K562 (cell line): ENCODE results near the gene KRT77. TPM values are rescaled to one million over a fixed set of nuclear protein-coding genes. Genes with fewer than 3 reads are reported as not detected.

ENCODE experiments used
- ATAC-seq: fragments of 200-7000 bp; cut with Tn5 transposase; 3 replicates; pipeline ENCODE4 v1.9.1; 2020; ENCODE audit warnings: moderate library complexity
- BruUV-seq: library from RNA; stranded (reverse); fragments of 400-500 nt; replicated peaks from 2 replicates; lab custom pipeline; 2021; lab: Mats Ljungman, UMichigan
- CTCF ChIA-PET: fragments of 300-600 bp; formaldehyde crosslinking; extraction: SDS; loops from one replicate; lab custom pipeline; 2021; ENCODE audit warnings: low intra/inter-chr PET ratio; lab: Yijun Ruan, JAX
- POLR2A ChIA-PET: fragments of 300-600, 350-650 bp; sonication (Branson Sonifier 250); formaldehyde crosslinking; extraction: SDS; loops from one replicate; lab custom pipeline; 2021; ENCODE audit warnings: antibody characterized with exemption, inconsistent platforms; lab: Yijun Ruan, JAX
- DNase-seq, 4 experiments: peaks; one replicate each; pipeline versions ENCODE4 v3.0.0 to v3.0.0-alpha.2; 2011 to 2018; ENCODE audit warnings: low spot score in 3 of 4, mixed read lengths in 3 of 4; ENCODE audit errors: extremely low read depth in 1 of 4
- FAIRE-seq: peaks from 2 replicates; lab custom pipeline; 2011; peaks lifted over from hg19 to GRCh38; lab: Jason Lieb, UNC
- H2AFZ ChIP-seq: 2 replicates; pipeline ENCODE4 v1.6.0; 2011; ENCODE audit warnings: low read depth, low read length, control low read depth, inconsistent platforms
- H3K27ac ChIP-seq: fragments of 200-600 bp; 3 replicates; pipeline ENCODE4 v1.8.0; 2011; ENCODE audit warnings: low read depth, mild to moderate bottlenecking, control low read depth, inconsistent platforms, low read length, moderate library complexity, mixed read lengths; ENCODE audit errors: extremely low read depth
- H3K27me3 ChIP-seq, 2 experiments: fragments of 300-600 bp in 1 of 2; 2 replicates in 1 of 2; 3 replicates in 1 of 2; pipeline versions ENCODE4 v1.6.0 to v1.8.0; 2011; ENCODE audit warnings: inconsistent platforms in 2 of 2, low read length in 2 of 2, mild to moderate bottlenecking in 1 of 2, mixed read lengths in 1 of 2, moderate library complexity in 1 of 2; ENCODE audit not compliant: control insufficient read depth in 2 of 2, insufficient read depth in 2 of 2
- H3K36me3 ChIP-seq: fragments of 300-600 bp; 3 replicates; pipeline ENCODE4 v1.8.0; 2011; ENCODE audit warnings: mild to moderate bottlenecking, low read length, inconsistent platforms; ENCODE audit not compliant: control insufficient read depth, insufficient read depth
- H3K4me1 ChIP-seq, 2 experiments: fragments of 200-600 bp in 1 of 2; replicated peaks in 1 of 2; 2 replicates in 1 of 2; 3 replicates in 1 of 2; pipeline versions ENCODE4 v1.5.1 to v1.8.0; 2011; ENCODE audit warnings: inconsistent platforms in 2 of 2, low read length in 2 of 2, mild to moderate bottlenecking in 1 of 2, mixed read lengths in 1 of 2, moderate library complexity in 1 of 2; ENCODE audit not compliant: control insufficient read depth in 2 of 2, insufficient read depth in 2 of 2
- H3K4me2 ChIP-seq: 2 replicates; pipeline ENCODE4 v1.6.1; 2011; ENCODE audit warnings: low read length, control low read depth, inconsistent platforms, mixed read lengths; ENCODE audit not compliant: insufficient read depth
- H3K4me3 ChIP-seq: fragments of 200-600 bp; sonication (generic), shearing (Covaris generic); 2 replicates; pipeline ENCODE4 v1.5.1; 2016; ENCODE audit warnings: control low read depth, inconsistent platforms
- H3K79me2 ChIP-seq: fragments of 200-600 bp; 3 replicates; pipeline ENCODE4 v1.8.0; 2011; ENCODE audit warnings: low read length, inconsistent platforms; ENCODE audit not compliant: control insufficient read depth, insufficient read depth
- H3K9ac ChIP-seq, 2 experiments: 2 replicates each; pipeline versions ENCODE4 v1.6.0 to v1.6.1; 2011; ENCODE audit warnings: low read depth in 2 of 2, low read length in 2 of 2, control low read depth in 1 of 2, inconsistent platforms in 1 of 2, mild to moderate bottlenecking in 1 of 2, mixed read lengths in 1 of 2; ENCODE audit not compliant: insufficient read depth in 1 of 2
- H3K9me1 ChIP-seq: one replicate; pipeline ENCODE4 v1.6.0; 2011; ENCODE audit warnings: inconsistent platforms, mild to moderate bottlenecking, low read length, moderate library complexity; ENCODE audit not compliant: control insufficient read depth, insufficient read depth
- H3K9me3 ChIP-seq: replicated peaks from 2 replicates; pipeline ENCODE4 v1.5.1; 2011; ENCODE audit warnings: low read depth, low read length, inconsistent platforms; ENCODE audit not compliant: control insufficient read depth, insufficient read depth
- H4K20me1 ChIP-seq: replicated peaks from 2 replicates; pipeline ENCODE4 v1.6.1; 2011; ENCODE audit warnings: low read length, inconsistent platforms, mixed read lengths; ENCODE audit not compliant: control insufficient read depth, insufficient read depth
- ARID4B ChIP-seq: sonication (generic); formaldehyde crosslinking; IDR thresholded peaks from 2 replicates; pipeline ENCODE4 v1.8.0; 2022; ENCODE audit warnings: mild to moderate bottlenecking, missing genetic modification reagents
- CC2D1A ChIP-seq: fragments of 450-650 bp; IDR thresholded peaks from 2 replicates; pipeline ENCODE4 v1.6.1; 2017; ENCODE audit warnings: mild to moderate bottlenecking
- EP300 ChIP-seq: IDR thresholded peaks from 2 replicates; pipeline ENCODE4 v1.6.1; 2012; ENCODE audit warnings: low read length, improper control_type of control experiment
- FOXK1 ChIP-seq: sonication (generic); formaldehyde crosslinking; IDR thresholded peaks from 2 replicates; pipeline ENCODE4 v1.8.0; 2022; ENCODE audit warnings: missing genetic modification reagents, mild to moderate bottlenecking, borderline replicate concordance
- MTA2 ChIP-seq: fragments of 450-650 bp; IDR thresholded peaks from 2 replicates; pipeline ENCODE4 v1.6.1; 2016; ENCODE audit warnings: low read depth
- PML ChIP-seq: IDR thresholded peaks from 2 replicates; pipeline ENCODE4 v1.6.1; 2012; ENCODE audit warnings: low read length, inconsistent platforms
- SMARCE1 ChIP-seq: fragments of 450-650 bp; IDR thresholded peaks from 2 replicates; pipeline ENCODE4 v1.7.1; 2016; ENCODE audit warnings: mild to moderate bottlenecking
- TARDBP ChIP-seq: fragments of 450-650 bp; IDR thresholded peaks from 2 replicates; pipeline ENCODE4 v1.6.1; 2016
- TCF3 ChIP-seq: sonication (generic); formaldehyde crosslinking; IDR thresholded peaks from 2 replicates; pipeline ENCODE4 v1.4.0; 2020; ENCODE audit warnings: mild to moderate bottlenecking, missing genetic modification reagents
- TOE1 ChIP-seq, 2 experiments: fragments of 450-650 bp in 1 of 2; sonication (generic) in 1 of 2; formaldehyde crosslinking in 1 of 2; IDR thresholded peaks; 2 replicates each; pipeline versions ENCODE4 v1.7.1 to v1.8.0; 2016 to 2022; ENCODE audit warnings: borderline replicate concordance in 2 of 2, mild to moderate bottlenecking in 2 of 2, antibody characterized with exemption in 1 of 2, inconsistent platforms in 1 of 2, low read depth in 1 of 2, missing genetic modification reagents in 1 of 2, moderate library complexity in 1 of 2
- TRIM25 ChIP-seq: fragments of 450-650 bp; IDR thresholded peaks from 2 replicates; pipeline ENCODE4 v1.7.0; 2016; ENCODE audit warnings: borderline replicate concordance
- ZBTB17 ChIP-seq: fragments of 450-650 bp; formaldehyde crosslinking; IDR thresholded peaks from 2 replicates; pipeline ENCODE4 v1.4.0; 2020; ENCODE audit warnings: mild to moderate bottlenecking
- ZBTB8A ChIP-seq: fragments of 450-650 bp; IDR thresholded peaks from 2 replicates; pipeline ENCODE4 v1.6.1; 2018; ENCODE audit warnings: mild to moderate bottlenecking, moderate library complexity; ENCODE audit not compliant: partially characterized antibody
- ZNF140 ChIP-seq: fragments of 250-450 bp; sonication (Bioruptor Pico); IDR thresholded peaks from 2 replicates; pipeline ENCODE4 v1.8.0; 2021; ENCODE audit warnings: moderate library complexity, mild to moderate bottlenecking, inconsistent platforms
- ZNF212 ChIP-seq: fragments of 450-650 bp; formaldehyde crosslinking; IDR thresholded peaks from 2 replicates; pipeline ENCODE4 v1.4.0; 2020; ENCODE audit warnings: mild to moderate bottlenecking
- ZNF583 ChIP-seq: fragments of 250-450 bp; sonication (Bioruptor Pico); IDR thresholded peaks from 2 replicates; pipeline ENCODE4 v1.4.0; 2020
- WGBS: fragments of 100-300 bp; shearing (Covaris generic); methylation state at CpG from one replicate; pipeline ENCODE4 v1.1.6; 2016; ENCODE audit warnings: low coverage, mixed read lengths; ENCODE audit not compliant: insufficient coverage; ENCODE audit errors: missing lambda C conversion rate; 5-methylcytosine and 5-hydroxymethylcytosine counted together
- in situ Hi-C: fragments of 300-500 bp; cut with MboI; formaldehyde crosslinking; loops from 4 replicates; pipeline ENCODE4 v1.15.0; 2018; ENCODE audit warnings: inconsistent platforms, mixed read lengths
- intact Hi-C: fragments of 100-400 bp; cut with micrococcal nuclease; formaldehyde crosslinking; loops from 2 replicates; pipeline ENCODE4 v1.14.2; 2022
- polyA plus RNA-seq, 8 experiments: library from polyadenylated mRNA; depleted of rRNA in 4 of 8; stranded (reverse) in 5 of 8; unstranded in 3 of 8; fragments of >200 nt; fragmentation: Nextera tagmentation in 2 of 8; fragmentation: Illumina TruSeq in 1 of 8; extraction: Ambion mirVana in 2 of 8; extraction: Trizol in 1 of 8; gene quantifications; 2 replicates each; pipeline versions ENCODE4 v1.2.1 to v1.2.3, GENCODE V29; 2011 to 2014; ENCODE audit warnings: inconsistent platforms in 1 of 8, missing spikeins in 1 of 8
- total RNA-seq, 7 experiments: library from RNA; depleted of rRNA in 6 of 7; stranded (reverse); fragments of >200 nt in 6 of 7; fragmentation: Illumina TruSeq in 2 of 7; extraction: Trizol in 2 of 7; gene quantifications; 2 replicates each; pipeline versions ENCODE4 v1.2.1 to v1.2.3, GENCODE V29; 2011 to 2021; ENCODE audit warnings: low replicate concordance in 1 of 7

Gene KRT77
- total and polyA plus RNA-seq, 9 of the 15 experiments (the other 6 are each of a cell fraction or from before 2014, with no cell fraction given), result not detected

- no peak for TF ChIP-seq EP300
- TF ChIP-seq TARDBP, result no peak
- no peak for TF ChIP-seq TOE1 (IDR thresholded peaks at IDR 0.05; ENCODE audit: borderline replicate concordance)
- no peak for TF ChIP-seq TOE1 (CRISPR knock-in tag; IDR thresholded peaks at IDR 0.05; ENCODE audit: borderline replicate concordance, low read depth)
- no peak for TF ChIP-seq ZNF212 (CRISPR knock-in tag)
- TF ChIP-seq ZNF583 (CRISPR knock-in tag), result no peak
- TF ChIP-seq MTA2, result no peak
- TF ChIP-seq, all 486 proteins: peak for 0
These were observed 27.5 kb upstream of the KRT77 start (continued) for GRCh38 chr12:52730793-52731192.

GRCh38 chr12:52730383-52730782 lies 27.1 kb upstream of the KRT77 start:
- Histone ChIP-seq H3K9ac (no peak overlapping the region), H3K9me1 (no peaks in the 10 kb centered on the region), H3K4me3 (no peak overlapping the region), H3K79me2 (no peaks in the 10 kb centered on the region), H3K27me3 (peaks cover 31 to 57% of the 10 kb centered on the region in 2 experiments), H2AFZ (no peak overlapping the region), H3K27ac (no peak overlapping the region), H3K4me2 (no peak overlapping the region), H4K20me1 (0 out of 2 replicates have a peak, but pooled peaks cover 5% of the 10 kb centered on the region), H3K9me3 (no peaks in the 10 kb centered on the region), H3K36me3 (no peaks in the 10 kb centered on the region), H3K4me1 (no peaks in the 10 kb centered on the region)
- FAIRE-seq, result no peak
- no peak for DNase-seq
- ChIA-PET POLR2A (no interaction called here), CTCF (no interaction called here)
- no peak for TF ChIP-seq ZNF140 (CRISPR knock-in tag)
- no peak for TF ChIP-seq CC2D1A
- TF ChIP-seq TOE1 (IDR thresholded peaks at IDR 0.05; ENCODE audit: borderline replicate concordance), result no peak
- no peak for TF ChIP-seq TOE1 (CRISPR knock-in tag; IDR thresholded peaks at IDR 0.05; ENCODE audit: borderline replicate concordance, low read depth)
- no peak for TF ChIP-seq ZBTB8A
- no peak for TF ChIP-seq TRIM25
- TF ChIP-seq FOXK1 (CRISPR knock-in tag), result no peak
- no peak for TF ChIP-seq SMARCE1
- TF ChIP-seq ZBTB17, result no peak
- no peak for TF ChIP-seq TCF3 (CRISPR knock-in tag)
- TF ChIP-seq PML, result no peak
- no peak for TF ChIP-seq ARID4B
- intact Hi-C loops (no loop called here), in situ Hi-C loops (no loop called here)
- ATAC-seq, result no peak
- WGBS, result 3% methylated on average over 13 of the region's 13 CpGs
- BruUV-seq, result no TSS peak
